HepG2 (cell line): ENCODE measurements around the gene RAB42. TPM values are rescaled to one million over a fixed set of nuclear protein-coding genes. Genes with fewer than 3 reads are reported as not detected.

Experiments used
- BORCS8-MEF2B ChIP-seq: sonication (generic); formaldehyde crosslinking; IDR thresholded peaks from 2 replicates; pipeline ENCODE4 v1.8.0; 2022; ENCODE audit warnings: mild to moderate bottlenecking, missing genetic modification reagents
- EZH2 ChIP-seq: conservative IDR thresholded peaks from 2 replicates; pipeline ENCODE4 v1.6.1; 2012; ENCODE audit warnings: mild to moderate bottlenecking, low read depth, low read length, moderate library complexity
- MEIS2 ChIP-seq: sonication (generic); formaldehyde crosslinking; IDR thresholded peaks from 2 replicates; pipeline ENCODE4 v1.9.0; 2021; ENCODE audit warnings: mild to moderate bottlenecking, missing genetic modification reagents
- NFYB ChIP-seq: sonication (generic); formaldehyde crosslinking; IDR thresholded peaks from 2 replicates; pipeline ENCODE4 v1.4.0; 2020; ENCODE audit warnings: missing genetic modification reagents
- TBL1XR1 ChIP-seq: fragments of 150-350 bp; IDR thresholded peaks from 2 replicates; pipeline ENCODE4 v1.6.1; 2014; ENCODE audit warnings: borderline replicate concordance, low read length; ENCODE audit not compliant: partially characterized antibody
- ZNF138 ChIP-seq: sonication (generic); formaldehyde crosslinking; IDR thresholded peaks from 2 replicates; pipeline ENCODE4 v1.5.0; 2020; ENCODE audit warnings: mild to moderate bottlenecking, low read depth, missing genetic modification reagents
- ZNF547 ChIP-seq: sonication (generic); formaldehyde crosslinking; IDR thresholded peaks from 2 replicates; pipeline ENCODE4 v1.5.1; 2020; ENCODE audit warnings: mild to moderate bottlenecking, missing genetic modification reagents
- polyA plus RNA-seq, 8 experiments: library from polyadenylated mRNA; depleted of rRNA in 3 of 8; stranded (reverse) in 7 of 8; unstranded in 1 of 8; fragments of >200 nt; fragmentation: Illumina TruSeq in 4 of 8; extraction: Trizol in 4 of 8; gene quantifications; 2 replicates each; pipeline versions ENCODE4 v1.2.1 to v1.2.3, GENCODE V29; 2011 to 2016; ENCODE audit warnings: low read depth in 4 of 8, missing spikeins in 1 of 8, mixed read lengths in 1 of 8; ENCODE audit not compliant: insufficient read depth in 1 of 8
- total RNA-seq, 5 experiments: library from RNA; depleted of rRNA; stranded (reverse); fragments of >200 nt; fragmentation: Illumina TruSeq; extraction: Trizol; gene quantifications; 2 replicates each; pipeline ENCODE4 v1.2.3, GENCODE V29; 2016; ENCODE audit warnings: low read depth in 1 of 5
- TF ChIP-seq, protein P1 (sequence below): sonication (generic); formaldehyde crosslinking; IDR thresholded peaks from 2 replicates; pipeline ENCODE4 v1.5.0; 2020; ENCODE audit warnings: mild to moderate bottlenecking, missing genetic modification reagents, borderline replicate concordance
- TF ChIP-seq, protein P2 (sequence below): sonication (generic); formaldehyde crosslinking; IDR thresholded peaks from 2 replicates; pipeline ENCODE4 v1.8.1; 2023; ENCODE audit warnings: mild to moderate bottlenecking, inconsistent platforms, moderate library complexity, missing genetic modification reagents, borderline replicate concordance
- TF ChIP-seq, protein P3 (sequence below): sonication (generic); formaldehyde crosslinking; IDR thresholded peaks from 2 replicates; pipeline ENCODE4 v1.9.0; 2021; ENCODE audit warnings: missing genetic modification reagents, mild to moderate bottlenecking, borderline replicate concordance
- TF ChIP-seq, protein P4 (sequence below): sonication (generic); formaldehyde crosslinking; IDR thresholded peaks from 2 replicates; pipeline ENCODE4 v1.5.1; 2020; ENCODE audit warnings: missing genetic modification reagents, mild to moderate bottlenecking, borderline replicate concordance
- TF ChIP-seq, protein P5 (sequence below): sonication (generic); formaldehyde crosslinking; conservative IDR thresholded peaks from 2 replicates; pipeline ENCODE4 v1.8.0; 2022; ENCODE audit warnings: mild to moderate bottlenecking, moderate library complexity, missing genetic modification reagents
- TF ChIP-seq, protein P6 (sequence below): sonication (generic); formaldehyde crosslinking; IDR thresholded peaks from 2 replicates; pipeline ENCODE4 v1.8.1; 2023; ENCODE audit warnings: mild to moderate bottlenecking, missing genetic modification reagents, borderline replicate concordance

The RAB42 gene
- total and polyA plus RNA-seq, 2 of the 13 experiments (the other 11 are each of a cell fraction or from before 2014, with no cell fraction given) = 10.4 to 166 TPM

DNA sequence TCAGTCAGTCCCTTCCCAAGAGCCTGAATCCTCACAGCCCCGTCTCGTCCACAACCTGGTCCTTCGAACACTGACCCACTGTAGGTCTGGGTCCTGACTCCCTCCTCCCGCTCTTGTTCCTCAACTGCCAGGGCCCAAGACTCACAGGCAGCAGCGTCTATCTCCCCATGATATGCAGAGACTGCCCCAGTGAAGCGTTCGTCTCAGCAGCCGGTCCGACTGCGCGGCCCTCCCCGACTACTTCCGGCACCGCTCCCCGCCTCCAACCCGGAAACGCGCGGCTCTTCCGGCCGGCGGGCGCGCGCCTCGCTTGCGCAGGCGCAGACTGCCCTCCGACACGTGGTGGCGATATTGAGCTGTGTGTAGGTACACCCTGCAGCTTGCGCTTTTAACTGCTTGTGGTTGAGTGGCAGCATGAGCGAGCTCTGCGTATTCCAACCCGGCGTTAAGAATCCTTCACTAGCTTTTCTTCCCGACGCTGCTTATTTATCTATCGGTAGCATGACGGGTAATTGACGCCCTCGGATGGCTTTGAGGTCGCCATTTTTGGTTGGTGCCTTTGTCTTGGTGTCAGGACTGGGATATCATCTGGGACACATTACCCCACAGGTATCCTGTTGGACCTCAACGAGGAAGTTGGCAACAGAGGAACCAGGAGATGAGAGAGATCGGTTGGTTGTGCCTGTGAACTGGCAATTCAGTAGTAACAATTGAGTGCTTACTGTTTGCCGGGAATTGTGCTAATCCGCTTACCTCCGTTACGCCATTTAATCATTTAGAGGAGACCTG lies 51.0 kb downstream of the RAB42 start, which contains the start of gene TAF12 (continued):
- TF ChIP-seq, protein P1, sequence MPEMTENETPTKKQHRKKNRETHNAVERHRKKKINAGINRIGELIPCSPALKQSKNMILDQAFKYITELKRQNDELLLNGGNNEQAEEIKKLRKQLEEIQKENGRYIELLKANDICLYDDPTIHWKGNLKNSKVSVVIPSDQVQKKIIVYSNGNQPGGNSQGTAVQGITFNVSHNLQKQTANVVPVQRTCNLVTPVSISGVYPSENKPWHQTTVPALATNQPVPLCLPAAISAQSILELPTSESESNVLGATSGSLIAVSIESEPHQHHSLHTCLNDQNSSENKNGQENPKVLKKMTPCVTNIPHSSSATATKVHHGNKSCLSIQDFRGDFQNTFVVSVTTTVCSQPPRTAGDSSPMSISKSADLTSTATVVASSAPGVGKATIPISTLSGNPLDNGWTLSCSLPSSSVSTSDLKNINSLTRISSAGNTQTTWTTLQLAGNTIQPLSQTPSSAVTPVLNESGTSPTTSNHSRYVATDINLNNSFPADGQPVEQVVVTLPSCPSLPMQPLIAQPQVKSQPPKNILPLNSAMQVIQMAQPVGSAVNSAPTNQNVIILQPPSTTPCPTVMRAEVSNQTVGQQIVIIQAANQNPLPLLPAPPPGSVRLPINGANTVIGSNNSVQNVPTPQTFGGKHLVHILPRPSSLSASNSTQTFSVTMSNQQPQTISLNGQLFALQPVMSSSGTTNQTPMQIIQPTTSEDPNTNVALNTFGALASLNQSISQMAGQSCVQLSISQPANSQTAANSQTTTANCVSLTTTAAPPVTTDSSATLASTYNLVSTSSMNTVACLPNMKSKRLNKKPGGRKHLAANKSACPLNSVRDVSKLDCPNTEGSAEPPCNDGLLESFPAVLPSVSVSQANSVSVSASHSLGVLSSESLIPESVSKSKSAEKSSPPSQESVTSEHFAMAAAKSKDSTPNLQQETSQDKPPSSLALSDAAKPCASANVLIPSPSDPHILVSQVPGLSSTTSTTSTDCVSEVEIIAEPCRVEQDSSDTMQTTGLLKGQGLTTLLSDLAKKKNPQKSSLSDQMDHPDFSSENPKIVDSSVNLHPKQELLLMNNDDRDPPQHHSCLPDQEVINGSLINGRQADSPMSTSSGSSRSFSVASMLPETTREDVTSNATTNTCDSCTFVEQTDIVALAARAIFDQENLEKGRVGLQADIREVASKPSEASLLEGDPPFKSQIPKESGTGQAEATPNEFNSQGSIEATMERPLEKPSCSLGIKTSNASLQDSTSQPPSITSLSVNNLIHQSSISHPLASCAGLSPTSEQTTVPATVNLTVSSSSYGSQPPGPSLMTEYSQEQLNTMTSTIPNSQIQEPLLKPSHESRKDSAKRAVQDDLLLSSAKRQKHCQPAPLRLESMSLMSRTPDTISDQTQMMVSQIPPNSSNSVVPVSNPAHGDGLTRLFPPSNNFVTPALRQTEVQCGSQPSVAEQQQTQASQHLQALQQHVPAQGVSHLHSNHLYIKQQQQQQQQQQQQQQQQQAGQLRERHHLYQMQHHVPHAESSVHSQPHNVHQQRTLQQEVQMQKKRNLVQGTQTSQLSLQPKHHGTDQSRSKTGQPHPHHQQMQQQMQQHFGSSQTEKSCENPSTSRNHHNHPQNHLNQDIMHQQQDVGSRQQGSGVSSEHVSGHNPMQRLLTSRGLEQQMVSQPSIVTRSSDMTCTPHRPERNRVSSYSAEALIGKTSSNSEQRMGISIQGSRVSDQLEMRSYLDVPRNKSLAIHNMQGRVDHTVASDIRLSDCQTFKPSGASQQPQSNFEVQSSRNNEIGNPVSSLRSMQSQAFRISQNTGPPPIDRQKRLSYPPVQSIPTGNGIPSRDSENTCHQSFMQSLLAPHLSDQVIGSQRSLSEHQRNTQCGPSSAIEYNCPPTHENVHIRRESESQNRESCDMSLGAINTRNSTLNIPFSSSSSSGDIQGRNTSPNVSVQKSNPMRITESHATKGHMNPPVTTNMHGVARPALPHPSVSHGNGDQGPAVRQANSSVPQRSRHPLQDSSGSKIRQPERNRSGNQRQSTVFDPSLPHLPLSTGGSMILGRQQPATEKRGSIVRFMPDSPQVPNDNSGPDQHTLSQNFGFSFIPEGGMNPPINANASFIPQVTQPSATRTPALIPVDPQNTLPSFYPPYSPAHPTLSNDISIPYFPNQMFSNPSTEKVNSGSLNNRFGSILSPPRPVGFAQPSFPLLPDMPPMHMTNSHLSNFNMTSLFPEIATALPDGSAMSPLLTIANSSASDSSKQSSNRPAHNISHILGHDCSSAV (CRISPR knock-in tag) = no peak
- TF ChIP-seq, protein P2, sequence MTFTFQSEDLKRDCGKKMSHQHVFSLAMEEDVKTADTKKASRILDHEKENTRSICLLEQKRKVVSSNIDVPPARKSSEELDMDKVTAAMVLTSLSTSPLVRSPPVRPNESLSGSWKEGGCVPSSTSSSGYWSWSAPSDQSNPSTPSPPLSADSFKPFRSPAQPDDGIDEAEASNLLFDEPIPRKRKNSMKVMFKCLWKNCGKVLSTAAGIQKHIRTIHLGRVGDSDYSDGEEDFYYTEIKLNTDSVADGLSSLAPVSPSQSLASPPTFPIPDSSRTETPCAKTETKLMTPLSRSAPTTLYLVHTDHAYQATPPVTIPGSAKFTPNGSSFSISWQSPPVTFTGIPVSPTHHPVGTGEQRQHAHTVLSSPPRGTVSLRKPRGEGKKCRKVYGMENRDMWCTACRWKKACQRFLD = peak; percentile 71; the same call in 1 of the 2 replicates
- 0 out of 2 replicates have a peak, but pooled peaks have one; percentile 77 for TF ChIP-seq ZNF138 (CRISPR knock-in tag)
- no peak for TF ChIP-seq EZH2
- no peak; the same call in 1 of the 2 replicates for TF ChIP-seq NFYB (CRISPR knock-in tag)
- TF ChIP-seq, protein P3, sequence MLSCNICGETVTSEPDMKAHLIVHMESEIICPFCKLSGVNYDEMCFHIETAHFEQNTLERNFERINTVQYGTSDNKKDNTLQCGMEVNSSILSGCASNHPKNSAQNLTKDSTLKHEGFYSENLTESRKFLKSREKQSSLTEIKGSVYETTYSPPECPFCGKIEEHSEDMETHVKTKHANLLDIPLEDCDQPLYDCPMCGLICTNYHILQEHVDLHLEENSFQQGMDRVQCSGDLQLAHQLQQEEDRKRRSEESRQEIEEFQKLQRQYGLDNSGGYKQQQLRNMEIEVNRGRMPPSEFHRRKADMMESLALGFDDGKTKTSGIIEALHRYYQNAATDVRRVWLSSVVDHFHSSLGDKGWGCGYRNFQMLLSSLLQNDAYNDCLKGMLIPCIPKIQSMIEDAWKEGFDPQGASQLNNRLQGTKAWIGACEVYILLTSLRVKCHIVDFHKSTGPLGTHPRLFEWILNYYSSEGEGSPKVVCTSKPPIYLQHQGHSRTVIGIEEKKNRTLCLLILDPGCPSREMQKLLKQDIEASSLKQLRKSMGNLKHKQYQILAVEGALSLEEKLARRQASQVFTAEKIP (CRISPR knock-in tag) = no peak
- TF ChIP-seq BORCS8-MEF2B (CRISPR knock-in tag) = peak; percentile 72; the same call in 1 of the 2 replicates
- TF ChIP-seq, protein P4, sequence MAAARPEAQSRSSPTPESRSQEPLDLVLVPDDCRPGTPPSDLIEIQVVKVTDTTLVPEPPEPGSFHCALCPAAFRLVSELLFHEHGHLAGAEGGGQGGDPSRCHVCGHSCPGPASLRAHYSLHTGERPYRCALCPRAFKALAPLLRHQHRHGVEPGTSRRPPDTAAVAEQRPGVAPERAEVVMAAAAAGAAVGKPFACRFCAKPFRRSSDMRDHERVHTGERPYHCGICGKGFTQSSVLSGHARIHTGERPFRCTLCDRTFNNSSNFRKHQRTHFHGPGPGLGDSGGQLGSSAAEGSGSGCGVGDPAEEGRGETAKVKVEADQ = no peak
- TF ChIP-seq, protein P5, sequence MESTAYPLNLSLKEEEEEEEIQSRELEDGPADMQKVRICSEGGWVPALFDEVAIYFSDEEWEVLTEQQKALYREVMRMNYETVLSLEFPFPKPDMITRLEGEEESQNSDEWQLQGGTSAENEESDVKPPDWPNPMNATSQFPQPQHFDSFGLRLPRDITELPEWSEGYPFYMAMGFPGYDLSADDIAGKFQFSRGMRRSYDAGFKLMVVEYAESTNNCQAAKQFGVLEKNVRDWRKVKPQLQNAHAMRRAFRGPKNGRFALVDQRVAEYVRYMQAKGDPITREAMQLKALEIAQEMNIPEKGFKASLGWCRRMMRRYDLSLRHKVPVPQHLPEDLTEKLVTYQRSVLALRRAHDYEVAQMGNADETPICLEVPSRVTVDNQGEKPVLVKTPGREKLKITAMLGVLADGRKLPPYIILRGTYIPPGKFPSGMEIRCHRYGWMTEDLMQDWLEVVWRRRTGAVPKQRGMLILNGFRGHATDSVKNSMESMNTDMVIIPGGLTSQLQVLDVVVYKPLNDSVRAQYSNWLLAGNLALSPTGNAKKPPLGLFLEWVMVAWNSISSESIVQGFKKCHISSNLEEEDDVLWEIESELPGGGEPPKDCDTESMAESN (CRISPR knock-in tag) = peak; percentile 68; the same call in 1 of the 2 replicates
- TF ChIP-seq, protein P6, sequence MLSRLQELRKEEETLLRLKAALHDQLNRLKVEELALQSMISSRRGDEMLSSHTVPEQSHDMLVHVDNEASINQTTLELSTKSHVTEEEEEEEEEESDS (CRISPR knock-in tag) = peak; percentile 58; the same call in 1 of the 2 replicates
- TF ChIP-seq ZNF547 (CRISPR knock-in tag) = peak; percentile 87
- peak; percentile 86 for TF ChIP-seq MEIS2 (CRISPR knock-in tag)
- no peak for TF ChIP-seq TBL1XR1
